ENCODE measurements around the gene FAM162B.
"Not testable (repeated sequence)": the region's sequence is repeated elsewhere in the genome, so short reads cannot be mapped to it uniquely, and the experiment has no call there.

The FAM162B gene

DNA sequence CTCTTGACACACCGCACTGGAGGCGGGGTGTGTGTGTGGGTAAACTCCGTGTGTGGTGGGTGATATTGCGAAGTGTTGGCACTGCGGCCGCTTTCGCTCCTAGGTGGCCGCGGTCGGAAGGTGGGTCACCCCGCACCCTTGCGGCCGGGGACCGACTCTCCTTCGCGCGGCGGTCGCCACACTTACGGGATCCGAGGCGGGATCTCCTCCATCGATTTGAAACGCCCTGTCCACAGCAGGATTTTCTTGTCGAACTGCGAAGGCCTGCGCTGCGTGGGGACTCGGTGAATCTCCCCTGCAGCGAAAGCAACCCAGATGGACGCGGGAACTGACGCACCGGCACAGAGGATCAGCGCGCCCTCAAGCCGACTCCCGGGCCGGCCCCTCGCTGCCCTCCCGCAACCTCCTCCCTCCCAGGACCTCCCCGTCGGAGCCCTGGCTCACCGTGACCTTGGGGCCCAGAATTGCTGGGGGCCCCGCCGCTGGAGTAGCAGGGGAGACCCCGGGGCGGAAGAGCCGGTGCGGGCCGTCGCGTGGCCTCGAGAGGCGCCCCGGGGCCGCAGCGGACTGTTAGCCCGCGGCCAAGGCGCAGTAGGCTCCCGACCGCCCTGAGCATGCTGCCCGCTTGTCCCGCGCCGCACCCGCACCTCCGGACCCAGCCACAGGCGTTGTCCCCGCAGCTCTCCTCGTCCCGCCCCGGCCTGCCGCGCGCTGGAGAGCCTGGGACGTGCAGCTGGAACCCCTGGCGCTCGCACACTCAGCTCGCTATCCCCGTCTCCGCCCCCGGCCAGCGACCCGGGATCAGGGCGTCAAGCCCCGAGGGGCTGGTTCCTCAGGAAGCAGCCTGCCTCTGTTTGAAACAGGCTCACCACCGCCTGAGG, at the start of gene FAM162B:
Gene FAM162B (minus strand): TSS at position 759 of the 881 bp plus-strand sequence. CDS start 143 bp downstream, at position 616.
- DNase-seq (ENCODE audit: low read depth) = no peak

- no peak for DNase-seq (ENCODE audit: low read depth)
Measured at GRCh38 chr6:116812051-116812650, 46.6 kb upstream of the FAM162B start.

DNA sequence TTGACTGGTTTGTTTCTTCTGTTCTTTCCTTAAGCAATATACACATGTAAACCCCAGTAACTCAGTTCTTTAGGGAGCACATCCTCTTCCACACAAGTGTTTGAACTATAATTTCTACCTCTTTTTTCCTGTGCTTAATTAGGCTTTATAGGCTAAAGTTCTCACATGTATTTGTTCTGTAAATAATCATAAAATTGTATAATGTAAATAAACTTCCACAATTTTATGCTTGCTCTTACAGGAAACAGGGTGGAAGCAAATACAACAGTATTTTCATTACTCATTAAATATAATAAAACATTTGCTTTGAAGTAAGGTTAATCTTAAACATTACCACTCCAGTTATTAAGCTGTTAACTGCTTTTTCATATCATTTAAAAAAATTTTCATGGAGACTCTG, 36.5 kb upstream of the FAM162B start:
- DNase-seq (ENCODE audit: low read depth) = no peak

DNA sequence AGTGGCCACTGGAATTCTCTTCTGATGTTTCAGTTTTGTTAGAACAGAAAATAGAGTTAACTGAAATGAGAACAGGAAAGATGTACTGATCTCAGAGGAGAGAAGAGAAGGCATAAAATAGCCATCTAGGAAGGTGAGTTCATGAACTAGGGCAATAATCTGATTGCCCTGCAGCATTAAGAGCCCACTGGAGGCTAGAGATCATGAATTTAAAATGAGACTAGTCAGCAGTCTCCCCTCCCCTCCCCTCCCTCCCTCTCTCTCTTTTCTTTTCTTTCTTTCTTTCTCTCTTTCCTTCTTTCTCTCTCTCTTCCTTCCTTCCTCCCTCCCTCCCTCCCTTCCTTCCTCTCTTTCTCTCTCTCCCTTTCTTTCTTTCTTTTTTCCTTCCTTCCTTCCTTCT, 34.4 kb upstream of the FAM162B start:
- DNase-seq (ENCODE audit: low read depth) = no peak

DNA sequence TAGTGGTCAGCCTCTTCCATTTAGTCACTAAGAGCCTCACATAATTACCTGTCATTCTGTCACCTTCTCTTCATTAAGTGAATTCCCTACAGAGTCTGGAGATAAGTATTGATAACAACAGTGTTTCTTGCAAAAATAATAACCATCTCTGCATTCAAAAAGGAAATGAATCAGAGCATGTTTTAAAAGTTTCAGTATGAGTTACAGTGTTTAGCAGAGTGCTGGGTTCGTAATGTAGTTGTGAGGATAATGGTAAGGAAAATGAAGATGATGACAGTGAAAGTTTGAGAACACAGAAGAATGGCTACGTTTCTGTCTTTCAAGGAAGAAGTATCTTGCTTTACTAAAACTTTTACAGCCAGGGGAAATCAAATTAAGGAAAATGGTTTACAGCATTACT, 32.1 kb upstream of the FAM162B start:
- no peak for DNase-seq (ENCODE audit: low read depth)

DNA sequence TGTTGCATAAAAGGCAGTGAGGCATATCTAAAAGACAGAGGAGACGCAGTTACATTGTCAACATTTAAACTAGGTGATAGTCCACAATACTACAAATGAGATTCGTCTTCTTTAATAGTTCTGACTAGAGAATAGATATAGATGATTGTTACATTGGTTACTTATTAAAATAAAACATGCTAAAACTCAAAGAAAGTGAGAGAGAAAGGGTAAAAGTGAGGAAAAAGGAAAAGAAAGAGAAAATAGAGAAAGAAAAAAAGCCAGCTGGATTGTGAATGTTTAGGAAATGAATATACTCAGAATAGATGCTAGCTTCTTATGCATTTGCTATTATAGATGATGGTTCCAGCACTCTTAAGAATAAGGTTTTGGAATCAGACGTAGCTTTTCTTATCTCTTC, 27.7 kb upstream of the FAM162B start:
- DNase-seq (ENCODE audit: low read depth) = no peak

DNA sequence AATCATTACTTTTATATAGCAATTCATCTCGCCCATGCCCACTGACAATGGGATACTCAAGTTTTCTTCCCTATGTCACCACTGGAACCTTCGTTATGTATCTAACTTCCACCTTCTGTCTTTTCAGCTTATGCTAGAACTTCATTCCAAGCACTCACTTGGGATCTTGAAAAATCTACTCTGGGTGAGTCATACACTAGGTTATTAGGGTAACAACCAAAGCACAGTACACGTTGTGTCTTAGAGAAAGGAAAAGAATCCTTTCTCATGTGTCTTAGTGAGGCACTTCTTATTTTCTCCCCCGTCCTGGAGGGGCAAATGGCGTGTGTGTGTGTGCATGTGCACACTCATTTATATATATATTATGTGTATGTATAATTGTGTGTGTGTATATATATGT, 18.3 kb upstream of the FAM162B start:
- DNase-seq (ENCODE audit: low read depth) = no peak

DNA sequence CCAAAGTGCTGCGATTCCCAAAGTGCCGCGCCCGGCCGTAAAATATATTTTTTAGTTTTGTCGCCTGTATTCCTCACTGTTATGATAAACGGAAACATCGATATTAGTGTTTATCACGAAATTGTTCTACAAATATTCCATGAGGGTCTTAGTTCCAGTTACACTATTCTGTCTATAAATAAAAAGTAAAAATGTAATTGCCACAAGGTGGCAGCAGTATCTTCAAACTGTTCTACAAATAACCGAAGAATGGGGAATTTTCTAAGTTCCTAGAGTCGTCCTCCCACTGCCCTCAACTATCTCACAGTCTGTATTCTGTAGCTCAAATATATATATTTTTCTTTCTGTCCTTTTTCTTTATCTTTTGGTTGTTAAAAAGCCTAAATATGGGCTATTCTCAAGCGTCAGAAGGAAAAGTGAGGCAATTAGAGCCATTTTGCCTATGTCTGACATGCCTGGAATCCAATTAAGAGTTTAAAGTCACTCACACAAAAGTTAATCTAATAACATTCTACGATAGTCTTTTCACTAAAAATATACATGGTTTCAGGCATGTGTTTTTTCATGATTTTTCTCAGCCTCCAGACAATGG, 14.2 kb upstream of the FAM162B start:
- DNase-seq (ENCODE audit: low read depth) = no peak

- DNase-seq (ENCODE audit: low read depth) = no peak
Measured at GRCh38 chr6:116773886-116774285, 8.4 kb upstream of the FAM162B start.

DNA sequence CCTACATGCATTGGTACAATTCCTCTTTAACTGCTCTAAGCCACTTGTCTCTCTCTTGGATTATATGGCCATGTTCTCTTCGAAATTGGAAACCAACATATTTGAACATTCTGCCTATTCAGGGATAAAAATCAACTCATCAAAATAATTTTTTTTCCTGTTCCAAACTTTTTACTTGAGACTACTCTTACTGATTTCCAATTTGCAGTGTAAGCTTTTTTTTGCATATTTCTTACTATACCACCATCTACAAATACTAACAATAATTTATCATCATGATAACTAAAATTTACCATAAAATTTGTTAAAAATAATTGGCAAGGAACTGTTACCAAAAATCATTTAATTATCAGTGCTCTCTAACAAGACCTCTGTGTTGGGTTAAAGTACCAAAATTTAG, 6.9 kb upstream of the FAM162B start:
- DNase-seq (ENCODE audit: low read depth) = no peak

DNA sequence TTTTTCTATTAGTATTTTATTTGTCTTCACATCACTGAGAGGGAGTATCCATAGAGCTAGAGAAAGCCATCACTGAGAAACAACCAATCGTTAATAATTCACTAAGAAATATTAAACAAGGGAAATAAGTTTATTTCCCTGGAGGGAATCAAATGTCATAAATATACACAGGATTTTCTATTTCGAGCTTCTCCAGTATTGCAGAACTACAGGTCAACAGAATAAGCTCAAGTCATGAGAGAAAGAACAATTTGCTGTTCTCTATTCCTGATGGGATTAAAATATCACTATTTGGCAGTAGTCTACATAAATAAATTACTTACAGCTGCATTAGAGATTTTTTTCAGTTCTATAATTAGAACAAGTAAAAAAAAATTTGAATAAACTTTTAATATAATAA, 2.2 kb upstream of the FAM162B start:
- no peak for DNase-seq (ENCODE audit: low read depth)

DNA sequence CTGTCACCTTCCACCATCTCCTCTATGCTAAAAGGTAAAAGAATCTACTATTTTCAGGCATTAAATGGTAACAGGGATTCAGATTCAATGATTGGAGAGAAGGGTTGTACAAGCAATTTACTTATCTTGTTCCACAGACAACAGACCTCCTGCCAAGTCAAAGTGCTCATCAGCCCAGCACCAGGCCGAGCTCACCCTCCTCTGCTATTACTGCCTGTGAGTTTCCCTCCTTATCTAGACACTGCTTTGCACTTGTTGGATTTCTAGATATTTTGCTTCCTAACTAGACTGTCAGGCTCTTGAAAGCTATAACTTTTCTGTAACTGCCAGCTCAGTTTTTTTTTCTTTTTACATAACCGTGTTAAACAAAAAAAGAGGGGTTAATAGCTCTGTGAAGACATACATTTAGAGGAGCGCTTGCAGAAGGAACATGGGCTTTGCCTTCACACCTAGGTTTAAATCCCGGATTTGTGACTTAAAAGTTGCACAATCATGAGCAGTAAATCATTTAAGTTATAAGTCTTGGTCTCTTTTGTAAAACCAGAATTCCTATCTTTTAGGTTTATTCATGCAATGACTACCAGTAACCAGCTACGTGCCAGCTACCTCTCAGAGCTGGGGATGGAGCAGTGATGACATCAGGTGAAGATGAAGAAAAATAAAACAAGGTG, 1.1 kb upstream of the FAM162B start:
- DNase-seq (ENCODE audit: low read depth) = no peak

- no peak for DNase-seq (ENCODE audit: low read depth)
Measured at GRCh38 chr6:116764629-116764960, 924 bp downstream of the FAM162B start.

GRCh38 chr6:116763906-116764628, 1.5 kb downstream of the FAM162B start:
- no peak for DNase-seq (ENCODE audit: low read depth)

DNA sequence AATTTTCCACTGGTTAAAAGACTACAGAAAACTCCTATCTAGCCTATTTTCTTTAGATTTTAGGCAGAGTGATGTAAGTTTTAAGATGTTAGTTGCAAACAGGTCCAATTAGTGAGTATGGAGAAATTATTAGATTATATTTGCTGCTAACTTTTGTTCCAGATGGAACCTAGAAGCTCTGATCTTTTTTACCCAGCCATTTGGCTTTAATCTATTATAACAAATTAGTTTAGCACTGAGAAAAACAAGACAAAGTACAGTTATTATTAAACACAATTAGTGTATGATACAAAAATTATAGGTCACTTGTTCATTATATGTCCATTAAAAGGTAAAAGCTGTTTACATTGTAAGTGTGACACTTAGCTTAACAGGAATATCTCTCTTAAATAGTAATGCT, 2.5 kb downstream of the FAM162B start:
- DNase-seq (ENCODE audit: low read depth) = no peak

DNA sequence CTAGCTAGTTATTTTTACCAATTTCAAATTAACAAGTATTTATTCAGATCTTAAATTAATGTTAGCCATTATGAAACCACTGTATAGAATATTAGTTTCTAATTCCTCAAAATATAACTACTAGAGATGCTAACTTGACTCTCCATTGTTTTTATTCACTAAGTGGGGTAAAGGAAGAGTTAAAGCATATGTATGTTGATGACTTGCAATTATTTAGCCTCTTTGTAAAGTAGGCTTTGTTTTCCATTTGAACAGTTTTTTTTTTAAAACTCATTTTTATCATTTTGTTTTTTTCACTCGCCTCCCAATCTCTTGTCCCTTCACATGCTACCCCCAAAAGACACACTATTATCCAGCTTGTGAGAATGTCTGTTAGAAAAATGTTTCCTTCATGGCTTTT, 3.3 kb downstream of the FAM162B start:
- DNase-seq (ENCODE audit: low read depth) = no peak

- no peak for DNase-seq (ENCODE audit: low read depth)
Measured at GRCh38 chr6:116761779-116762178, 3.7 kb downstream of the FAM162B start.

DNA sequence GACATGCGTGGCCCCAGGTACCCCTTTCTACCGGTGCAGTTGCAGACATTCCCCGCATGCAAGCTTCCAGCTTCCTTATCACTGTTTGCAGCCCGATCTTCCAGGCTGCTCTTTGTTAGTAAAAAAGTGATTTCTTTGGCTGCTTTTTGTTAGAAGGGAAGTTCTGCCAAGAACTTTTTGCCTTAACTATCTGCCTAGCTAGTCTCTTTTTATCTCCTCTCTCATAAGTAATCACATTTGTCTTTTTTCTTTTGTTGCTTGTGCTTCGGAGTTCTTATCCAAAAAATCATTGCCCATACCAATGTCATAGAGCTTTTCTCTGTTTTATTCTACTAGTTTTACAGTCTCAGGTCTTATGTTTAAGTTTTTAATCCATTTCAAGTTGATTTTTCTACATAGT, 20.3 kb downstream of the FAM162B start:
- no peak for DNase-seq (ENCODE audit: low read depth)

DNA sequence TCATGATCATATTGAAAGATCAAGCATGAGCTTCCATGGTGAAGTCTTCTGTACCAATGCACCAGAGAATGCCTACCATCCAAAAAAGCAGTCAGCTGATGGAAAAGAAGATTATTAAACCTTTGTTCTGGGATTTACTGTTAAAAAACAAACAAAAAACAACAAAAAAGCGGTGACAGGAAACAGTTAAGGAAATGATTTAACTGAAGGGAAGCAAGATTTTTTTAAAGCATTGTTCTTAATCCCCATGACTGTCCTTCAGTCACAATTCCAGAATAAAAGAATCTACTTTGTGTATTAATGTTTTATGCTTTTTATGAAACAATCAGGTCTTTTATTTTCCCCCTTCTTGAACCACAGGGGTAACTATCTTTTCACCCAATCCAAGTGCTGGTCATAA, 23.9 kb downstream of the FAM162B start:
- no peak for DNase-seq (ENCODE audit: low read depth)

- DNase-seq (ENCODE audit: low read depth) = not testable (repeated sequence)
Measured at GRCh38 chr6:116740486-116740885, 25.0 kb downstream of the FAM162B start.

DNA sequence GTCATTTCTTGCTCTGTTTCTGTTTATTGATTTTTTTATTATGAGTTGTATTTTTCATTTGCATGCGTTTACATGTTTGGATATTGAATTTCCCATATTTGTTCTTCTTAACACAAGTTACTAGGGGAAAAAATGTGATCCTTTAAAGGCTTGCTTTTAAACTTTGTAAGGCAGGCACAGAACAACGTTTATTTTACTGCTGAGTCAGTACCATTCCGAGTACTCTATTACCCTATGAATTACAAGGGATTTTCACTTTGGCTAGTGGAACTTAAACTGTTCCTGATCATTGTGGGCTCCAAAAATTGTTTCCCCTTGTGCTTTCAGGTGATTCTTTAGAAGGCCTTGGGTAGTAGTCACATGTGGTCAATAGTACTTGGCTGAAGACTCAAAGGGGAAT, 28.5 kb downstream of the FAM162B start:
- no peak for DNase-seq (ENCODE audit: low read depth)

DNA sequence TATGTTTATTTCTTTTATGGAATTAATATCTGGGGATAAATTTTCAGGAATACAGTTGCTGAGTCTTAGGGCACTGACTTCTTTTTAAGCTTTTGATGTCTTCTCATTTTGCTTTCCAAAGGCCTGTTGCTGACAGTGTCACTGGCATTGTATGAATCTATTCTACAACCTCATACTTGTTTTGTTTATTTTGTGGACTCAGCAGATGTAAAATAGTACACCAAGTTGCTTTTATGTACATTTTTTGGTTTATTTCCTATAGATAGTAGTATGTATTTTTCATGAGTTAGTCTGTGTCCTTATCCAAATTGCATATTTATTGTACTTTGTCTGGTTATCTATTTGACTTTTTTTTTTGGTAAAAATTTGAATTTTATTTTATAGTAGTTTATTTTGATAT, 35.0 kb downstream of the FAM162B start:
- DNase-seq (ENCODE audit: low read depth) = no peak

Data from activated T-helper 9 cell treated with anti-CD3 and anti-CD28 coated beads, Interleukin-2, amount 50 U/mL, for 16 hours (primary cell).